ENCODE results near the gene TRPM2. TPM values are rescaled to one million over a fixed set of nuclear protein-coding genes. Genes with fewer than 3 reads are reported as not detected.

Gene TRPM2
- total RNA-seq, 1 experiment from 2014 or later: 28.1 TPM

Other genes starting within 250 kb of the TRPM2 start
- 43.1 TPM for gene PWP2, start 246.2 kb upstream of the TRPM2 start, total RNA-seq (2021; ENCODE audit: unreplicated experiment)
- 40.7 TPM for gene GATD3, start 219.9 kb upstream of the TRPM2 start, total RNA-seq (2021; ENCODE audit: unreplicated experiment)
- gene ICOSLG, start 112.7 kb upstream of the TRPM2 start, total RNA-seq (2021; ENCODE audit: unreplicated experiment): 4.7 TPM
- not detected for gene DNMT3L, start 91.7 kb upstream of the TRPM2 start, total RNA-seq (2021; ENCODE audit: unreplicated experiment)
- not detected for gene AIRE, start 67.7 kb upstream of the TRPM2 start, total RNA-seq (2021; ENCODE audit: unreplicated experiment)
- 150 TPM for gene PFKL, start 53.6 kb upstream of the TRPM2 start, total RNA-seq (2021; ENCODE audit: unreplicated experiment)
- 15.3 TPM for gene CFAP410, start 14.2 kb upstream of the TRPM2 start, total RNA-seq (2021; ENCODE audit: unreplicated experiment)
- 7.5 TPM for gene LRRC3, start 101.9 kb downstream of the TRPM2 start, total RNA-seq (2021; ENCODE audit: unreplicated experiment)
- not detected for gene KRTAP10-1, start 186.6 kb downstream of the TRPM2 start, total RNA-seq (2021; ENCODE audit: unreplicated experiment)
- not detected for gene KRTAP10-2, start 197.9 kb downstream of the TRPM2 start, total RNA-seq (2021; ENCODE audit: unreplicated experiment)
- not detected for gene KRTAP10-3, start 205.2 kb downstream of the TRPM2 start, total RNA-seq (2021; ENCODE audit: unreplicated experiment)
- not detected for gene KRTAP10-4, start 220.1 kb downstream of the TRPM2 start, total RNA-seq (2021; ENCODE audit: unreplicated experiment)
- gene KRTAP10-5, start 227.0 kb downstream of the TRPM2 start, total RNA-seq (2021; ENCODE audit: unreplicated experiment): not detected
- not detected for gene KRTAP10-6, start 238.9 kb downstream of the TRPM2 start, total RNA-seq (2021; ENCODE audit: unreplicated experiment)
- not detected for gene KRTAP10-7, start 247.0 kb downstream of the TRPM2 start, total RNA-seq (2021; ENCODE audit: unreplicated experiment)